GM19372 (cell line): Measurements from ENCODE around the gene HDAC8.
"Not testable (repeated sequence)": the region's sequence is repeated elsewhere in the genome, so short reads cannot be mapped to it uniquely, and the experiment has no call there.

Experiments used
- ATAC-seq: cut with Tn5 transposase; IDR thresholded peaks from one replicate; pipeline ENCODE4 v1.9.1; 2021; ENCODE audit warnings: mild to moderate bottlenecking, low read depth, moderate library complexity; ENCODE audit not compliant: unreplicated experiment

Gene HDAC8

DNA sequence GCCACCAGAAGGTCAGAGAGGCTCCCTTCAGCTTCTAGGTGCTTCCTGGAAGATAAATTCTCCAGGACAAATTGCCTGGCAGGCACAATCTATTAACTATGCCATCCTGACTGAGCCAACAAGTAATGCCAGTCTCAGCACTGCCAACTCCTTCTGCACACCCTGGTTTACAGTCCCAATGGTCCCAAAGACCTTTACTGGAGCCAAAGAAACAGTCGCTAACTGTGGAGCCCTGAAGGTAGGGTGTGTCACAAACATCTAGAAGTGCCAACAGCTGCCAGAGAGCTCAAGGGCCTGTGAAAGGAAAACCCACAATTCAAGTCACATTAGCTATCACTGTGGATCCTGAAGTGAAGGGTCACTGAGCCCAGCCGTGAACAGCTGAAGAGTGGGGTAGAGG, 232.0 kb downstream of the HDAC8 start:
- ATAC-seq = no peak

DNA sequence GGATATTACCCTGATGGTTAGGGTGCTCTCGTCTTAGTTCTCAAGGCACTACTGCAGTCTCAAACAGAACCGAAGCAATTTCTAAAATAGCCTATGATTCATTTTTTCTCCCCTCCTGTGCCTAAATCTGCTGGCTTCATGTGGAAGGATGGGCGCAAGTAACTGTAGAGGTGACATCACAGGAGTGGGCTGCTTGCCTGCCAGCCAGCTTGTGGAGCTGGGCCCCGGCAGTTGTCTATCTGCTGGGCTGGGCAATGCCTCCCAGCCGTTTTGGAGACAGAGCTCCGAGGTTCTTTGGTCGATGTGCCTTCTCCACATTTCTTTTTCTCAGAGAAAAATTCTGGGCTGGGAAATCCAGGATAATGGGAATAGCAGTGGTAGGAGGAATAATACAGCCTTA, 232.6 kb downstream of the HDAC8 start:
- ATAC-seq = no peak

DNA sequence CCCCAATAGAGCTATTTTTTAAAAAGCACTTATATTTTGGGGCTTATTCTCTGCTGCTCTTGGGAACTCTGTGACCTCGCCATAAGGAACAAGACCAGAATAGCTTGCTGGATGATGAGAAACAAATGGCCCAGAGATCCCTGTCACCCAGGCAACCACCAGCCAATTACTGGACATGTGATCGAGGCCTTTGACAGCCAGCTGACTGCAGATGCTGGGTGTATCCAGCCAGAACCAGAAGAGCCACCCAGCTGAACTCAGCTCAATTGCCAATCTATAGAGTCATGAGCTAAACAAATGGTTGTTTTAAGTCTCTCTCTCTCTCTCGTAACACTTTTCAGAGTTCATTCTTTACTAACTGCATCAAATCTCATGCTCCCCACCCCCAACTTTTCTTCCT, 242.5 kb downstream of the HDAC8 start:
- ATAC-seq = no peak

DNA sequence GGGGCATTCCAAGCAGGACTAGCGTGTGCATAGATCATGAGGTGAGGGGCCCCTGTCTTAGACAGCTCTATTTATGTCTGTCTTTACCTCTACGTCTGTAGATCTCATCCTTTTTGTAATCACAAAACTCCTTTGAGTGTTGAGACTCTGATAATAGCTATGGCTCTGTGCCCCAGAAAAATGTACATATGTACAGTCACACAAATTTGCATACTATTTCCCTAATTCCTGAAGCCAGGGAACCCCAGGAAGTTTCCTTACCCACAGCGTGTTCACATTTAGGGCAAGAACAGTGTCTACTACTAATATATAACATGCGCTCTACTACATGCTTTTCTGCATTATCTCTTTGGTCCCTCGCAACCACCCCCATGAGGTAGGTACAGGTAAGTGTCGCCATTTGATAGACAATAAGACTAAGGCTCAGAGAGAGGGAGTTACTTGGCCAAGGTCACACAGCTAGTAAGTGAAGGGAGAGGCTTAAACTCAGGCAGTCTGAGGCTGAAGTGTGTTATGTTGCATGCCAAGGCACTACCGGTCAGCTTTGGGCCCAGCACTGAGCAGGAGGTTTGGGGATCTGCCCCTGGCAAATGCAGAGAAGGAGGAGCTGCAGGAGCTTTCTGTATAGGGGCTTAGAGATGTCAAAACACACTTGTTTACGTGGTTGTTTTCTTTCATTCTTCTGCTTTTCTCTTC, 245.9 kb downstream of the HDAC8 start:
- no peak for ATAC-seq

DNA sequence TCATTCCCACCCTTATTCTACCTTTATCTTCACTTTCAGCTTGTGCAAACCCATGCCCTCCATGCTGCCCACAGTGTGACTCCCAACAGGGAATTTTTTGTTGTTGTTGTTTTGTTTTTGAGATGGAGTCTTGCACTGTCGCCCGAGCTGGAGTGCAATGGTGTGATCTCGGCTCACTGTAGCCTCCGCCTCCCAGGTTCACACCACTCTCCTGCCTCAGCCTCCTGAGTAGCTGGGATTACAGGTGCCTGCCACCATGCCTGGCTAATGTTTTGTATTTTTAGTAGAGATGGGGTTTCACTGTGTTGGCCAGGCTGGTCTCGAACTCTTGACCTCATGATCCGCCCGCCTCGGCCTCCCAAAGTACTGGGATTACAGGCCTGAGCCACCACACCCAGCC, 253.0 kb downstream of the HDAC8 start:
- ATAC-seq = not testable (repeated sequence)

DNA sequence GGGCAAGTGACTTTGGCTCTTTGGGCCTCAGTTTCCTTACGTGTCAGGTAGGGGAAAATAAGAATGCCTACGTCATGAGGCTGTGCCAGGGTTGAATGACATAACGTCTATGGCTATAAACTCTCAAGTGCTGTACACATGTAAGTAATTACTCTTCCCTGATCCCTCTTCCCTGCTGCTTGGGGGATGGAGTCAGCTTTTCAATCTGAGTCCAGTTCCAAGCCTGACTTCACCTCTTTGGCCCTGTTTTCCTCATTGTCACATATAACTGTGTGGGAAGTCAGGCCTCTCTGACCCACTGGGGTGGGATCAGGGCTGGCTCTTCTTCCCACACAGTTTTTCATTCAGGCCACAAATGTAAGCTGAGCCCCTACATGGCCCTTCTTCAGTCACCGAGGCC, 255.5 kb downstream of the HDAC8 start:
- ATAC-seq = no peak

DNA sequence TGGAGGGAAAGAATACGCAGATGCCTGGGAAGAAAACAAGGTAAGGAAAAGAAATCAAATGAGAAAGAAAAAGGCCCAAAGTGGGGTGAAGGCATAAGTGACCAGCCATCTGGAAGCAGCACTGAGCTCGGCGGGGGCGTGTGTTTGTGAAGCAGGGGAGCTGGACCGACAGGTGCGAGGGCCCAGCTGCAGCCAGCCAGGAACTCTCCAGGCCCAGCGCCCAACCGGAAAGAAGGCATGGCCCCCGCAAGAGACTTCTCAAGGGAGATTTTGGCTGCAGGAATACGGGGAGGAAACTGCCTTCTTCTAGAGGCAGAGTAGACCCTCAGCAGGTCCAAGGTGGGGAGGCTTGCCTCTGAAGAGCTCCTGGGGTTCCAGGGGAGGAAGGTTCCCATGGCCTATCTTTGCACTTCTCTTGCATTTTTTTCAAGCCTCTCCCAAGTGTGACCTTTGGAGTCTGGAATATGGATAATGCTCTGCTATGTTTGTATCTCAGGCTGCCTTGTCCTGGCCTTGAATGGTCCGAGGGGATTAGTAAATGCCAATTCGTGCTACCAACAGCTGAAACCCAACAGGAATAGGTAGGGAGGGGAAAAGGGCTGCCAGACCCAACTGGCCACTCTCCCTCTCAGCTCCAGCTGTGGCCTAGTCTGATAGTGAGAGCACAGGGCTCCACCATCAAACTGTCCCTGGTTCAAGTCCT, 256.1 kb downstream of the HDAC8 start:
- no peak for ATAC-seq

DNA sequence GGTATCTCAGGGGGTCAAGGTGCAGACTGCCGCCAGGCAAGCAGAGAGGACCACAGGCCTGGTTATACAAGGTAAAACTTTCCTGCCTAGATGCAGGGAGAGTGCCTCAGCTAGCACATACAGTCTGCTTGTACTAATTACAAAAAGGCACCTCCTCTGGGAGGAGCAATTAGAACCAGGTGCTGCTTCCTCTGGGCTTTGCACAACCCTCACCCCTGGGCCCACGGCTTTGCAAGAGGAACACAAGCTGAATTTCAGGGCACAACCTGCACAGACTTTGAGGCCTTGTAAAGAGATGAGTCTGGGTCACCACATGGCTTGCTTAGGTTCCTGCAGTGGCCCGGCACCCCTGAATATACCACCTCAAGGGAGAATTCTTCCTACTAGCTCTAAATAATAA, 257.8 kb downstream of the HDAC8 start:
- no peak for ATAC-seq

DNA sequence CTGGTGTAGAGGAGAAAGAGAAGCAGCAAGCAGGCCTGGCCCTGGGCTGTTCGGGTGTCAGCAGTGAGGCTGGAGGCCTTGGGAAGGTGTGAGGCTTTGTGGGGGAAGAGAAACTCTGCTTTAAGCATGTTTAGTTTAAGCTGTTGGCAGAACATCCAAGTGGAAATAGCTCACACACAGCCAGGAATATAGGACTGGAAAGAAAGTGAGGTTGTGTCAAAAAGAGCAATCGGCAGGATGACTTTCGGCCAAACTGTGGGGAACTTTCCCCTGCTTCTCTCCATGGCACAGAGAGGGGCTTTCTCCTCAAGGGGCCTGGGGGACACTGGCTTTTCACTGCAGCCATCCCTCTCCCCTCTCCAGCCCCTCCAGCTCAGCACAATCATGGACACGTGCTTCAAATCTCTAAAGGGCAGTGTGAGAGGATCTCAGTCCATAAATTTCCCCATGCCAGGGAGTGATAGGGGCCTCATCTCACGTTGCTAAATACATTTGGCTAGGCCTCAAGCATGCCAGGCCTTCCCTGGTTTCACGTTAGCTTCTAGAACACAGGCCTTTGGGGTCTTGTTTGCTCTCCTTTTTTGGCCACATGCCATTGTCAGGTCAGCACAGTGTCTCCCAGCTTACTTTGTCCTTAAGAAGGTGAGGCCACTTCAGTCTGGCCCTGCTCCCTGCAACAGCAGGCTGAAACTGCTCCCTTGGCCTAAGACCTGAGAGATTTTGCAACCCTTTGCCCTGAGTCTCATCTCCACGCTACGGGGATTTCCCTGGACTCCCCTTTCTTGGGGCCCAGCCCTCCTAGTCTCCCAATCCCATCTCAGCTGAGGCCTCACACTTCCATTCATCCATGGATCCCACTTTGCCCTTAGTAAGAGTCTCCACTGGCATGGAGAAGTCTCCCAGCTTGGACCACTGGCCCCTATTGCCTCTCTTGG, 258.7 kb downstream of the HDAC8 start:
- no peak for ATAC-seq

DNA sequence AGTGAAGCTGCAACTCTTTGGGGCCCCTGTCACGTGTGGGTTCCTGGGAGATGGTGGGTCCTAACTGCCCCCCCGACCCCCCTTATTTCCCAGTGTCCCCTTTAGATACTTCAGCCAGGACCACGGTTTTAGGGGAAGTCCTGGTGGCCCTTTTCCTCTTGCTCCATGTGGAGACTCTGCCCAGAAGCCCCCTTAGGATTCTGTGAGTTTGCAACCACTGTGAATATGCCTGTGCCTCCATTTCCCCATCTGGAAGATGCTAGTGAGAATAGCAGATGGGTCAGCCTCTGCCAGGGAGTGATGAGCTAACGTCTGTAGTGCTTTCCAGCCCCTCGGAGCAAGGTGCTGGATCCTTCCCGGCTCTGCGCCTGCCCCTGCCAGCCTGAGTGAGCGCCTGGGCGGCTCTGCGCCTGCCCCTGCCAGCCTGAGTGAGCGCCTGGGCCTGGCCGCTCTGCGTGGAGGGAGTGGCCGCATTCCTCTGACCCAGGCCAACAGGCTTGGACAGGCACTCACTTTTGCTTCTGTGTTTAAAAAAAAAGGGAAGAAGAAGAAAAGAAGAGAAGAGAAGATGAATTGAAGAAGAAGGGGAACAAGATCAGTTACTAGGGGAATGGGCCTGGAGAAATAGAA, 260.2 kb downstream of the HDAC8 start:
- ATAC-seq = no peak

DNA sequence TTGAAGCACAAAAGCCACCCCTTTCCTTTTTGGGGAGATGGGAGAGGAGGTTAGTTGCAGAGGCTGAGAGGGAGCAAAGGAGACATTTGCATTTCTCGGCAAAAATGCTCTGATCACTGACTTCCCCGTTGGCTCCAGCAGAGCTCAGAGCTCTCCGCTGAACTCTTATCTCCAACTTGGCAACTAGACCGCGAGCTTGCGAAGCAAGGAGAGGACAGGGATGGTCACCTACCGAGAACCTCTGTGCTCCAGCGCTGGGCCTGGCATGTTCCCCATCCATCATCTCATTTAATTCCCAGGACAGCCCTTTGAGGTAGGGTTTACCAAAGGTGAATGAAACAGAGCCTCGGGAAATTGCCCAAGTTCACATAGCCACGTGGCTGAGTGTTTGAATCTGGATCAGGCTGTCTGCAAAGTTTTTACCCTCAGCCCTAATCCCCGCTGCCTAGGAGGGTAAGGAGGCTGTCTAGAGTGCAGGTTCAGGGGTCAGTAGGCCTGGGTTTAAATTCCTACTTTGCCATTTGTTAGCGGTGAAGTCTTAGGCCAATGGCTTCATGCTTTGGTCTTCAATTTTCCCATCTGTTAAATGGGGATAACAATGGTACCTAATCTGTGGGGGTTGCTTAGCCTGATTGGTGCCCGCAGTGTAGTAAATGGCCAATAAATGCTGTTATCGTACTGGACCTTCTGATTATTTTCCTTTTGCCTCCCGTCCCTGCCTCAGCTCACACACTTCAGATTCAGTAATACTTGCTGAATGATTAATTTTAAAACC, 263.2 kb downstream of the HDAC8 start:
- ATAC-seq = no peak

DNA sequence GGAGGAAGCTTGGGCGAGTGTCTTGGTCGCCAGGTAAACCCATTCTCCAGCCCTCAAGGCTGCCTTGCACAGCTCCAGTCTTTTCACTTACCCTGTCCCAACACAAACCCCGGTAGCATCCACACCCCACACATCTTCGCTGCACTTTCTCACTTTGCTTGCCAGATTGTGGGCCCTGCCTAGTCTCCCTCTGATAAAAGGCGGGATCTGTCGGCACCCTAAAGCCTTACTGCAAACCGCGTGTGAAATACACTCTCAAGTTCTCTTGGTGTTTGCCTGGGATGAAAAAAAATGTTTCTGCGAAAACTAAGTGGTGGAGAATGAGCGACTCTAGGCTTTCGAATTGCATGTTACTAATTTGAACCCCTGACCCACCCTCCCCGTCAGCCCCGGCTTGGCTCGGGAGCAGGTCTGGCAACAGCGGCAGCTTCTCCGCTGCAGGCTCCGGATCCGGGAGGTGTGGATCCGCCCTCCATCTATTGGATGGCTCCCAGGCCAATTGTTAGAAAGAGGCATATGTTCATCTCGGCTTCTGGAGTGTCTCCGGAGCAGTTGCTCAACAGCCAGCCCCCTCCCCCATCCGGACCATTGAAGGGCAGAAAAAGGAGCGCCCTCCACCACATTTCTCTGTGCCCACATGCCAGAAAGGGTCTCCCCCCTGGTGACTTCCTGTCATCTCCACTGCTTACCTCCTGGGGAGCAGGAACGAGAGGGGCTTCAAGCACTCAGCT, 263.9 kb downstream of the HDAC8 start:
- no peak for ATAC-seq

DNA sequence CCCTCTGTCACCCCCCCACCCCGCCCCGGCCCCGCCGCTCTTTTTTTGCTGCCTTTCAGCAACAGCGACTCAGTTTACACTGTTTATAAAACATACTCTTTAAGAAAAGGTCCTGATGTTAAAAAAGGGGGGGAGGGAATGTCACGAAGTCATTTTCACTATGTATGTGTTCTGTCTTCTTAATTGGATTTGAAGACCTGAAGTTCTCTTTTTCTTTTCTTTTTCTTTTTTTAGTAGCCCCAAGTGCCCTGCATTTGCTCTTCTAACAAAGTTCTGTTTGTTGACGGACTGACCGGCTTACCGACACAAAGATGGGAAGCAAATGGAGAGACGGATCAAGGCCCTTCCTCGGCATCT, 264.5 kb downstream of the HDAC8 start:
- no peak for ATAC-seq

DNA sequence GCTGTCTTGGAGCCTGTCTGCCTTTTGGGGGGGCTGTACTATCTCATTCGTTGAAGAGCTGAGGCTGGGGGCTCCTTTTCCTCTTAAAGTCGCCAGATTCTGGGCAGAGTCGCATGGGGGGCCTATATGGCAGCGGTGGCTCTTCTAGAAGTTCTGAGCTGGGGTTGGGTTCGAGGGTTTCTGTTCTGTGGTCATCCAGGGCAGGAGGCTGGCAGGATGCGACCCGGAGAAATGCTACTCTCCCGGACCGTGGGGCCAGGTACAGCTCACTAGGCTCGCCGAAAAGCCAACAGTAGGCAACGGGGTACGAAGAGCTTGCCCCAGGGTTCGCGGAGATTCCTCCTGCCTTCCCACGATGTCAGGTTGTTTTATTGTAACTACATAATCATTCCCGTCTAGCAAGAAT, 265.0 kb downstream of the HDAC8 start:
- no peak for ATAC-seq

DNA sequence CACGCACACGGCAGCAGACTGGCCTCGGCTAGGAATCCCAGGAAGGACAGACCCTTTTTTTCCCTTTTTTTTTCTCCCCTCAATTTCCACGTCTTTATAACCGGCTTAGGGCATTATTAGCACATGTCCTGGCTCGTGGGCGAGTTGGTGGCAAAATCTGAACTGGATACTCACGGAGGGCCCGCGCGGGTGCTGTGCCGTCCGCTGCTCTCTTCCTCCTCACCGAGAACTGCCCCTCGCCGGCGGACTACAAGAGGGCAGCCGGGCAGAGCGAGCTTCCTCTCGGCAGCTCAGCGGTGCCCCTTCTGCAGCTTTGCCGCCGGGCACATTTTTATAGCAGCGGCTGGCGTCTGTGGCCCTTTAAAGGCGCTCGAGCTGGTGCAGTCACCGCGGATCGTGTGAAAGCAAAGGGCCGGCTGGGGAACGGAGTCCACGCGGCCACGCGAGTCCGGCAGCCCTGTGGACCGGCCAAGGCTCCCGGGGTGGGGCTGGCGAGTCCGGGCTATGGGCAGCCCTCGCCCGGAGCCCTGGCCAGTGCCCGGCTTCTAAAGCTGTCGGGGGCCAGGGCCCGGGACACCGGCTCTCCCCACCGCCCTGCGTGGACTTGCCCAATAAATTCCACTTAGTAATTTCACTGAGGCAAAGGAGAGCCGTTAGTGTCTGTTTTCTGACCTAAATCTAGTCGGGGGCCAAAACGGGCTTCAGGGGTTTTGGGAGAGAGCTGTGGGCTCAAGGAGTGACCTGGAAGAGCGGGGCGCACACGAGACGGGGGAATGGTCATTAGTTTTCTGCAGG, 265.6 kb downstream of the HDAC8 start:
- ATAC-seq = no peak

DNA sequence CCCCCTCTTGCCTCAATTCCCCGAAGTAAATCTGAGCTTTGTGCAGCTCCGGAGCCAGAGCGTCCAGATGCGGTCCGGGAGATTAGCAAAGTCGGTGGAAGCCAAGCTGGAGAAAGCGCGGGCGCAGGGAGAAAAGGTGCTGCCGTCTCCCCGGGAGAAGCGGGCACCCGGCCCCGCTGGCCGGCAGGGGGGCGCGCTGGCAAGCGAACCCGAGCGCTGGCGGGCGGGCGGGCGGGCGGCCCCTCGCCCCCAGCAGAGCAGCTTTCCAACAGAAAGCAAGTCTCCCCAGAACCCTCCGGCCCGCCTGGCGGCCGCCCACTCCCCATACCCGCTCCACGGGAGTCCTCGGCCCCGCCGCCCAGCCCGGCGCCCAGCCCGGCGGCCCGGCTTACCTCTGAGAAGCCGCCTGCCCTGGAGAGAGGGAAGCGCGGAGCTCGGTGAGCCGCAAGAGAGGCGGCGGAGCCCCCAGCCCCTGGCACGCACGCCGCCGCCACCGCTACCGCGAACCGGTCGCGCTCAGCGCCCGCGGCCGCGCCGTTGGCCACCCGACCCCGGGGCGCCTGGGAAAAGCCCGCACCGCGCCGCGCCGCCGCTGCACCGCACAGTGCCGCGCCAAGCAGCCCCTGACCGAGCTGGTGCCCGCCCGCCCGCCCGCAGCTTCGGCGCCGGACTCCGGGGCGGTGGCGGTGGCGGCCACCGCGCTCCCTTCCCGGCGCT, 266.4 kb downstream of the HDAC8 start:
- no peak for ATAC-seq

DNA sequence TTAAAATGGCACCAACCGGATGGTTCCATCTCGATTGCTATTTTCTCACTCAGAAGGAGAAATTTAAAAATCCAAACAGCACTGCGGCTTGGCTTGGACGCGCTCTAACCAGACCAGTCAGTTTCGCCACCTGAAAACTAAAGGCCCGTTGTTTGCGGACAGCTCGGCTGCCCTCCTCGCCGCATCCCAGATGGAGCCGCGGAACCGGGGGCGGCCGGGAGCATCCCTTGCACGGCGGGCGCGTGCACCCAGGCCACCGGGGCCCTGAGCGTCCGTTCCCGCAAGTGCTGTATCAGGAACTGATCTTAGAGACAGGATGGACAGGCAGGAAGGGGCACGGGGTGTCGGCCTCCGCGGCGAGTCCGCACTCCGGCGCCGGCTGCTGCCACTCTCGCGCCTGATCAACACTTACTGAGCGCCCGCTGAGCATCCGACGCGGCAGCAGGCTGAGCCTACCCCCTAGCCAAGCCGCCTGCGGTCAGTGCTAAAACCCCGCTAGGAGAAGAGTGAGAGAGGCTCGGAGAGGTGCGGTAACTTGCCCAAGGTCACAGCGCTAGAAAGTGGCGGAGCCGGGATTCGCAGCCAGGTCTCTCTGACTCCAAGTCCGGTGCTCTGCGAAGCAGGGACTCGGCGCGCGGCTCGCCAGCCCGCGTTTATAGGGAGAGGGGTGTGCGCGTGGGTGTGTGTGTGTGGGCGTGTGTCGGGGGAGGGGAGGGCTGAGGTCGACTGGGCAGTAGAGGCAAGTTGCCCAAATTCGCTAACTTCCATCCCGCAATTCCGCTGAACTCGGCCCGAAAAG, 267.2 kb downstream of the HDAC8 start, which contains the start of gene CITED1:
TSS of gene CITED1 (minus strand) at position 629 of the 799 bp plus-strand sequence. CDS start 3,045 bp downstream, outside the sequence.
- no peak for ATAC-seq
